Measurements from ENCODE around the gene AHCYL2.
"Not testable (repeated sequence)": the region's sequence is repeated elsewhere in the genome, so short reads cannot be mapped to it uniquely, and the experiment has no call there.

The AHCYL2 gene

DNA sequence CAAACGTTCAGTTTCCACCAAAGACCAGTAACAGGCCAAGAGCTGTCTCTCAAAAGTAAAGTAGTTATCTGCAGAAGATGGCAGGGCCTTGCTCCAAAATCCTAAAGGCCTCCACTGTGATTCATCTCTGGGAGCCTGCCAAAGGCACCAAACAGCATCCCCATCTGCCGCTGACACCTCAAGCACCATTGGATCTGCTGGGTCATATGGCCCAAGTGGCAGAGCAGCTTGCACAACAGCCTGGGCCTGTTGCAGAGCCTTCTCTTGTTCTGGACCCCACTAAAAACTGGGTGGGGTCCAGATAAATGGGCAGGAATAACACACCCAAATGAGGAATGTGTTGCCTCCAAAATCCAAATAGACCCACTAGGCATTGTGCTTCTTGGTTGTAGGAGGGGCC lies 222.1 kb downstream of the AHCYL2 start:
- not testable (repeated sequence) for DNase-seq (ENCODE audit: low read depth in 4 of 4, low spot score in 1 of 4)

DNA sequence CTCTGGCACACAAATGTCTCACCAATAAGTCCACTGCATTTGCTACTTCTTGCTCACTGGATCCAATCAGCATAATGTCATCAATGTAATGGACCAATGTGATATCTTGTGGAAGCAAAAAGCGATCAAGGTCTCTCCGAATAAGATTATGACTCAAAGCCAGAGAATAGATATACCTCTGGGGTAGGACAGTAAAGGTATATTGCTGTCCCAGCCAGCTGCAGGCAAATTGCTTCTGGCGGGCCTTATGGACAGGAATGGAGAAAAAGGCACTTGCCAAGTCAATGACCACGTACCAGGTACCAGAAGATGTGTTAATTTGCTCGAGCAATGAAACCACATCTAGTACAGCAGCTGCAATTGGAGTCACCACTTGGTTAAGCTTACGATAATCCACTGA lies 222.6 kb downstream of the AHCYL2 start:
- DNase-seq (ENCODE audit: low read depth in 4 of 4, low spot score in 1 of 4) = not testable (repeated sequence)

DNA sequence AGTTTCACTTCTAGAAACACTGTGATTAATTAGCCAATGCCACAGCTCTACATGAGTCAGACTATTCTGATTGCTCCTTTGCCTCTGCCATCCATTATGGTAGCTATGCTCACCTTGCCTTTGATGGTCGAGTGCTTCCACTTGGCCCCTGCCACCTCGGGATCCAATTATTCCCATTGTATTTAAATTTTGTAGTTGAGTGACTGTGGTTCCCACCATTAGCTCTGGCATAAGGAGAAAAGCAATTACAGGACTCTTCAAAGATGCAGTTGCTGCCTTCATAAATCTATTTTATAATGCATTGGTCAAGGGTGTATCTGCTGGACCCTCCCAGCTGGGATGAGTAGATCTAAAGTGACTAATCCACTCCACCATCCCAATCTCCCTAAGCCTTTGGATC lies 223.8 kb downstream of the AHCYL2 start:
- DNase-seq (ENCODE audit: low read depth in 4 of 4, low spot score in 1 of 4) = not testable (repeated sequence)

DNA sequence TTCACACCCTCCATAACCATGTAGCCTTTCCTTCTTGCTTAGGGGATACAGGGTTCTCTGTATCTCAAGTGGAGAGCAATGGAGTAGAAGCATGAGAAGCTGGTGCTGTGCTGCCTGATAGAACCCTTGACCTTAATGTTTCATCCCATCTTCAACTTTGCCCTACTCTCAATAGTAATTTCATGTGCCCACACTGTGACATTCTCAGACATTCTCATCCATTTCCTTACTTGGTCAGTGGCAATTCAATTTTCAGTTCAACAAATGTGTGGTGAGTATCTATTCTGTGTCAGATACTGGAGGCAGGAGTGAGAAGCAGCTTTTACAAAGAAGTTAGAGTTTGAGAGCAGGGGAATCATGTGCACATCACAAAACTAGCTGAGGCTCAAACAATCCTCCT lies 225.5 kb downstream of the AHCYL2 start:
- no peak for DNase-seq (ENCODE audit: low read depth in 4 of 4, low spot score in 1 of 4)

DNA sequence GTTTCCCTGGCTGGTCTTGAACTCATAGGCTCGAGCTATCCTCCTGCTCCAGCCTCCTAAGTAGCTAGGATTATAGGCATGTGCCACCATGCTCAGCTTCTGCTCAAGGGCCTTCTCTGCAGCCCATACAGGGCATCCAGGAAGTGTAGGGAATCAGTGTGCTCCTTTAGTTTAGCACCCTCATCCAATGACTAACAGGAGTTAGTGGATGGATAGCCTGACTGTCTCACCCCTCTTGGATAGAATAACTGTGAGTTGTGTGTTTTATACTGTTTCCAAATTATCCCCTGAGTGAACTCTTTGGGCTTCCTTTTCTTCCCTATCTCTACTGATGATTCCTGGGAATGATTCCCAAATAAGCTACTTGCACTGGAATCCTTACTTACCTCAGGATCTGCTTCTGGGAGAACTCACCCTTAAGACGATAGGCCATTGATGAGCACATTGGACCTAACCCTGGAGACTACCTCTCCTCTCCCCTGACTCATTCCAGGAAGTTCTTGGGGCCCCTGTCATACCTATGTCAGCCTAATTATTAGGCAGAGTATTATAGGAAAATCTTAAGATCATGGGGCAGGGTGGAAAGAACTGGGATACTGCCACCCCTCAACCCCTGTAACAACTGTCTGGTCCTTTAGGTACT lies 227.9 kb downstream of the AHCYL2 start:
- no peak for DNase-seq (ENCODE audit: low read depth in 4 of 4, low spot score in 1 of 4)

DNA sequence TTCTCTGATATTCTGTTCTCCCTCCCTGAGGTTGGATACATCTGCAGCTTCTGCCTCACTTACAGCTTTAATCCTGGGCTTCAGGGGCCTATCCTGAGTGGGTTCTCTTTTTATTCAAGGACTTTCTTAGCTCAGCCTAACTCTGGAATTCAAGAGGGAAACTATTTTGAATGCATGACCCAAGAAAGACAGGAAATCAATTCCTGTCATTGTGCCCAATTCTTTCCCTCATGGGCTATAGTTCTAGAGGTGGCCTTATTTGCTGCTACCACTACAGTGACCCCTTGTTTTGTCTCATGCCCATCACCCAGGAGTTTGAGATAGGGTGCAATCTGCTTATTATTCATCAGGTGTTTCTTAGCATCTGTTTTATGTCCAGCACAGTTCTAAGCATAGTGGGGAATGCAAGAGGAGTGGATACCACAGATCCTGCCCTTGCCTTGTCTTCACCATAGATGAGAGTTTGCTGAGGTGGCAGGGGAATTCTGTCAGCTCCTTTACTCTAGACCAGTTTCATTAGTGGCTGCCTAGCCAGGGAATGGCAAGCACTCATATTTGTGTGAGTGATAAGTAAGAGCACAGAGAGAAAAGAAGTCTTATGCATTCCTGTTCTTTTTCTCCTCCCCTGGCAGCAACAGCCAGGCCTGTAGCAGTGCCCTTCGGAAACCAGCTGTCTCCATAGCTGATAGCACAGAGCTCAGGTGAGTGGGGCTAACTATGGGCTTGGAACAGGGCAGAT lies 228.8 kb downstream of the AHCYL2 start:
- DNase-seq (ENCODE audit: low read depth in 4 of 4, low spot score in 1 of 4) = no peak

DNA sequence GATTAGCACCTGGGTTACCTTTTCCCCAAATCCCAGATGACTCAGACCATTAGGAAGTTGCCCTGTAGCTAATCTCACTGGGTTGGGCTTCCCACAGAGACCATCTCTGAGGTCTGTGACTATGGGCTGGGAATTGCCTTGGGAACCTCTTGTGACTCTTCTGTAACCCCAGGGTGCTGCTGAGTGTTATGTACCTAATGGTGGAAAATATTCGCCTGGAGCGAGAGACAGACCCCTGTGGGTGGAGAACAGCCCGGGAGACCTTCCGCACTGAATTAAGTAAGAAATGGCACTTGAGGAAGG lies 229.4 kb downstream of the AHCYL2 start:
- no peak for DNase-seq (ENCODE audit: low read depth in 4 of 4, low spot score in 1 of 4)

DNA sequence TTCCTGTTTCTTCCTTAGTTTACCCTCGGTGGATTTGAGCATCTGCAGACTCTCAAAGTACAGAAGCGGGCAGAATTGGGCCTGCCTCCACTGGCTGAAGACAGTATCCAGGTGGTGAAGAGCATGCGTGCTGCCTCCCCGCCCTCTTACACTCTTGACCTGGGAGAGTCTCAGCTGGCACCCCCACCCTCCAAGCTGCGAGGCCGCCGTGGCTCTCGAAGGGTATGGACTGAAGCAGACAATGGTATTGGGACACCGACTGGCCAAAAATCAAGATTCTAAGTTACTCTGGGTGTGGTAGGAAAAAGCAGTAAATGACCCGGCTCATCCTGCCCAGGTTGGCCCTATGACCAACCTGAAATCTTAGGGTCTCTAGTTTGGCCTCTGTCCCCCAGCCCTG lies 231.6 kb downstream of the AHCYL2 start:
- DNase-seq (ENCODE audit: low read depth in 4 of 4, low spot score in 1 of 4) = no peak

DNA sequence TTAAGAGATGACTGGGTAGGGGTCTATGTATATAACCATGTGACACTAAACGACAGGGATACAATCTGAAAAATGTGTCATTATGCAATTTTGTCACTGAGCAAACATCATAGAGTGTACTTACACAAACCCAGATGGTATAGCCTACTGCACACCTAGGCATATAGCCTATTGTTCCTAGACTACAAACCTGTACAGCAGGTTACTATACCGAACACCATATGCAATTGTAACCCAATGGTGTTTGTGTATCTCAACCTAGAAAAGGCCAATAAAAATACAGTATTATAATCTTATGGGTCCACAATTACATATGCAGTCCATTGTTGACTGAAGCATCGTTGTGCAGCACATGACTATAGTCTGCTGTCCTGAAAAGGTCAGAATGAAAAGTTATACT lies 232.3 kb downstream of the AHCYL2 start:
- no peak for DNase-seq (ENCODE audit: low read depth in 4 of 4, low spot score in 1 of 4)

DNA sequence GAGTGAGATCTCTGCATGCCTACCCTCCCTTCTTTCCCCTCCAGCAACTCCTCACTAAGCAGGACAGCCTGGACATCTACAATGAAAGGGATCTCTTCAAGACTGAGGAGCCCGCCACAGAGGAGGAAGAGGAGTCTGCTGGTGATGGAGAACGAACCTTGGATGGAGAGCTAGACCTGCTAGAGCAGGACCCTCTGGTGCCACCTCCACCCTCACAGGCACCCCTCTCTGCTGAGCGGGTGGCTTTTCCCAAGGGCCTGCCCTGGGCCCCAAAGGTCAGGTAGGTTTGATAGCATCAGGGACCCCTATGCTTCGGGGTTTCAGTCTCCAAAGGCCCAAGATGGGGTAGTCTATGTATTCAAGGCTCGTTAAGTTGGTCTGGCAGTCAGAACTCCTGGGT lies 233.3 kb downstream of the AHCYL2 start:
- no peak for DNase-seq (ENCODE audit: low read depth in 4 of 4, low spot score in 1 of 4)

DNA sequence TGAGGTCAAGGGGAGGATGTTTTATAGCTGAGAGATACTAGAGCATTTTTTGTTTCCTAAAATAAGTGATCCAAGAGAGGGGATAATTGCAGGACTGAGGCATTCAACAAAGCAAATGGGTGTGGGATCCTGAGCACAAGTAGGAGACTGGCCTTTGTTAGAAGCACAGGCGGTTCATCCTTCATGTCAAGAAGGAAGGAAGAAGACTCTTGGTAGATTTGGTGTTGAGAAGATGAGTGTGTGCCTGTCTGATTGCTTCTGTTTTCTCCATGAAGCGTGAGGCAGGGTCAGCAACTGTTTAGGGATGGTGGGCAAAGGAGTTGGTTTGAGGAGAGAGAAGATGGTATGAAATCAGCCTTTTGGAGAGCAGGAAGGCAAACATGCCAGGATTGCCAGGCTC lies 237.0 kb downstream of the AHCYL2 start:
- DNase-seq (ENCODE audit: low read depth in 4 of 4, low spot score in 1 of 4) = no peak

DNA sequence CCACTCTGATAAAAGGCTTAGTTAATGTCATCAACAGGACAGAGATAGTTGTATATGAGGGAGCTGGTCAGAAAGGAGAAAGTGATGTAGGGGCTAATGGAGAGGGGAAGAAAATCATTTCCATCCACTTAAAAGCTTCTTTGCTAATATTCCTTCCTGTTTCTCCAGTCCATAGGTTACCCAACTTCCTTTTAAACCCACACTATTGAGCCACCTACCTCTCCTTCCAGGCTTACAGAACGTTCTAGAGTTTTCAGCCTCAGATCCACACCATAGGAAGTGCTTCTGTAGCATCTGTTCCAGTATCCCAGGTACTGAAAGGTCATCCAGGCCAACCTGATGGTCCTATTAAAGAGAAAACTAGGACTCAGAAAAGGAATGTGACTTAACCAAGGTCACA lies 237.6 kb downstream of the AHCYL2 start:
- no peak for DNase-seq (ENCODE audit: low read depth in 4 of 4, low spot score in 1 of 4)

DNA sequence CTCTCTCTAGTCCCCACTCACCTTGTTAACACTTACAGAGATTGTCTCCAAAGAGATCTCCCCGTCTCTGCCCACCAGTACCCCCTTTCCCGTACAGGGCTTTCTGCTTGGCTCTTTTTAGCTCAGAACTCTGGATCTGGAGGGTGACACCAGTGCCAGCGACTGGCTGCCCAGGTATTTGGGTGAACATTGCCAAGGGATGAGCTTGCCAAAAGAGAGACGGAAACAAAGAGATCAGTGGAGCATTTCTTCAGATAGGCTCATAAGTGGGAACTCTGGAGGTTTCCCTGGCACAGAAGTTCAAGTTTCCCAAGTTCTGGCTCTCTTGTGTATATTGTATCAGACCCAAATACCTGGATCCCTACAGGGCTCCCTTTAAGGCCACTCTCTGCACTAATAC lies 239.4 kb downstream of the AHCYL2 start:
- no peak for DNase-seq (ENCODE audit: low read depth in 4 of 4, low spot score in 1 of 4)

DNA sequence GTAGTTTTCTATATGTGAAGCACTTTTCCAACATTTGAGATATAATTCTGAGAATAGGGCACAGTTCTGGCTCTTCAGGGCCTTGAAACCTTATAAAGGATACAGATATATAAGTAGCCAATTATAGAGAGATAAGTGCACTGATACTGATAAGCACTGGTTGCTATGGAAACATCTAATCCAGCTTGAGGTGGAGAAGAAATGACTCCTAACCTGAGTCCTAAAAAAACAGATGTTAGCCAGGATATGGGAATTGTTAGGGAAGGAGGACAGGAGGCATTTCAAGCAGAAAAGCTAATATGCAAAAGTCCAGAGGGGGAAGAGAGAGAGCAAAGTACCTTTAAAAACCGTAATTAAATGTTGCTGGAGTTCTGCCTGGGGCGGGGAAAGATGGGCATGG lies 240.2 kb downstream of the AHCYL2 start:
- DNase-seq (ENCODE audit: low read depth in 4 of 4, low spot score in 1 of 4) = no peak

DNA sequence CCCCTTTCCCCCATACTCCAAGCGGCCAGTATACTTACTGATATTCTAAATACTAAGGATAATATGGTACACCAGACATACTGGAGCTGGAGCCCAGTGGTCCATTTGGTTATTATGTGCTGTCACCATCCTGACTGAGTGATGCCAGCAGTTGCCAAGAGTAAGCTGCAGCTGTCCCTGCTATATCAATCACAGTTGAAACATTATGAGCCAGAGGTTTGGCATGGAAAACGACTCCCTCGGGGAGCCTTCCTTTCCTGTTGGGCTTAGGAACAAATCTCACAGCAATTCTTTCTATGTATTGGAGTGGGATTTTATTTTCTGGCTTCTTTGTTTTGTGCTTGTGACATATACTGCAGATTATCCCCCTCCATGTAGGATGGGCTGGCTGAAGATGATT lies 242.0 kb downstream of the AHCYL2 start:
- DNase-seq (ENCODE audit: low read depth in 4 of 4, low spot score in 1 of 4) = no peak

DNA sequence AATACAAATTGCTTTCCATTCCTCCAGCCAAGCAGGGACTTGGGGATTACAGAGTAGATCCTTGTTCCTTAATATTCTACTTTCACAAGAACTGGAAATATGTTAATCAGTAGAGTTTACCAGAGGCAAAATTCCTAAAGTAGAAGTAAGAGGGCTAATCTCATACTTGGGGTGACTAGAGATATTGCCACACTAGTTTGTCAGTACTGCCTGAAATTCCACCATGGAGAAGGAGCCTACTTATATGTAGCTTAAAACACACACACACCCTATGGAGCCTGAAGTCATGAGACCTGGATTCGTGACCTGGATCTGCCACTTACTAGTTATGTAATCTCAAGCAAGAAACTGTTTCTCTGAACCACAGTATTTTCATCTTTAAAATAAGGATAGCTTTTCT lies 243.3 kb downstream of the AHCYL2 start:
- DNase-seq (ENCODE audit: low read depth in 4 of 4, low spot score in 1 of 4) = no peak

DNA sequence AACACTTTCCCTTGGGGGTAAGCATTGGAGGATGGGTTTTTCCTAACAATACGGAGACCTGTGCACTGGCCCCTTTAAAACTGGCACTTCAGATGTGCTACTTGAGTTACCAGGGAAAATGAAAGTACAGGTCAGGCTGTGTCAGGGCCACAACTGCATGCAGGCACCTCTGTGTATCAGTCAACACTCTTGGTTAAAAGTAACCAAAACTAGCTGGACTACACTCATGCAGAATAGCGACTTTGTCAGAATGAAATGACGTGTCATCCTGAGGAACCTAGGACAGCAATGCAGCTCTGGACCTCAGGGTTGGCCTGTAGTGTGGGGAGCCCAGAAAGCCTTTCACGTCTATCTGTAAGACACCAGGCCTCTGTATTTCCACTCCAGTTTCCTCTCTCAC lies 243.7 kb downstream of the AHCYL2 start:
- no peak for DNase-seq (ENCODE audit: low read depth in 4 of 4, low spot score in 1 of 4)

DNA sequence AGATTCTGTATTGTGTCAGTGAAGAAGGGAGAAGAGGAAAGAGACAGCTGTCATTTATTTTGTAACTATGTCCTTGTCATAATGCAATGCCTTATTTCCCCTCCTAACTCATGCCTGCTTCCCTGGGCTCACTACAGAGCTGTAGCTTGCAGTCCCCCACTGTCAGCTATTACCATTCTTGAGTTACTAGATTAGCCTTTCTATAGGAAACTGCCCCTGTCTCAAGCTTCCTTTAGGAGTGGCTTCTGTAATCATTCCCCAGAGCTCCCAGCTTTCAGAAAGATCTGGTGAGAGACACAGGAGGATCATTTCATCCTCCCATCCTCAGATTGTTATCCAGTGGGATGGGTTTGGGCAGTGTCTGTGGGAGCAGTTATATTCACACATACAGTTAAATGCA lies 245.1 kb downstream of the AHCYL2 start:
- no peak for DNase-seq (ENCODE audit: low read depth in 4 of 4, low spot score in 1 of 4)

DNA sequence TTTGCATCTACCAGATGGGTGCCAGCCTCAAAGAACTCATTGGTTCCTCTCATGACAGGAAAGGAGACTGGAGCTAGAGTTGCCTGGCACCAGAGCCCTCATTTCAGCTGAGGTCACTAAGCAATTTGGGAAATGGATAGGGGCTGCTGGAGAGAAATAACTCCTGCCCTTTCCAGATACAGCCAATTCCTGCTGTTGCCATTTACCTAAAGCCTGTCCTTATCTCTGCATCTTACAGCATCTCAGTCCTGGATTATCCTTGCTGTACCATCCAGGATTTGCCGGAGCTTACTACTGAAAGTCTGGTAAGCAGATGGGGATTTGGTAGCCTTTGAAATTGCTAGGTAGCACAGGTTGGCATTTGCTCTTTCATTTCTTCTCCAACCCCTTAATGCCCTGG lies 245.6 kb downstream of the AHCYL2 start:
- DNase-seq (ENCODE audit: low read depth in 4 of 4, low spot score in 1 of 4) = no peak

DNA sequence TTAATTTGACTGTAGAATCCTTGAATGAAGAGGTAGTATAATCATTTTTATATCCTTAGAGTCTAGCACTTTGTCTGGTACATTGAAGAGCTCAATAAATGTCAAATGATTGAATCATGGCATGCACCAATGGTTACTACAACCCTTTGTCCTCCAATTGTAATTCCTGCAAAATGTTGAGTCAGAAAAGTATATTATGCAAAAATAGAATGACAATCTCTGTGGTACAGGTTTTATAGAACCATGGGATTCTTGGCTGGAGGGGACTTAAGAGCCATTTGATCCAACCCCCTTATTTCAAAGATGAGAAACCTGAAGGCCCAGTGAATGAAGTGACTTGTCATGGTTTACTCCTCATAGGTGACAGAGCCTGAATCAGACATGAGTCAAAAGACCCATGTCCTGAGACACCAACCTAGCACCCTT lies 246.6 kb downstream of the AHCYL2 start:
- no peak for DNase-seq (ENCODE audit: low read depth in 4 of 4, low spot score in 1 of 4)

DNA sequence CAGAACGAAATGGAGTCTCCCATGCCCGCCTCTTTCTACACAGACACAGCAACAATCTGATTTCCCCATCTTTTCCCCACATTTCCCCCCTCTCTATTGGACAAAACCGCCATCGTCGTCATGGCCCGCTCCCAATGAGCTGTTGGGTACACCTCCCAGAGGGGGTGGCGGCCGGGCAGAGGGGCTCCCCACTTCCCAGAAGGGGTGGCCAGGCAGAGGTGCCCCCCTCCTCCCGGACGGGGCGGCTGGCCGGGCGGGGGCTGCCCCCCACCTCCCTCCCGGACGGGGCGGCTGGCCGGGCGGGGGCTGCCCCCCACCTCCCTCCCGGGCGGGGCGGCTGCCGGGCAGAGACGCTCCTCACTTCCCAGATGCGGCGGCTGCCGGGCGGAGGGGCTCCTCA lies 251.1 kb downstream of the AHCYL2 start:
- not testable (repeated sequence) for DNase-seq (ENCODE audit: low read depth in 4 of 4, low spot score in 1 of 4)

DNA sequence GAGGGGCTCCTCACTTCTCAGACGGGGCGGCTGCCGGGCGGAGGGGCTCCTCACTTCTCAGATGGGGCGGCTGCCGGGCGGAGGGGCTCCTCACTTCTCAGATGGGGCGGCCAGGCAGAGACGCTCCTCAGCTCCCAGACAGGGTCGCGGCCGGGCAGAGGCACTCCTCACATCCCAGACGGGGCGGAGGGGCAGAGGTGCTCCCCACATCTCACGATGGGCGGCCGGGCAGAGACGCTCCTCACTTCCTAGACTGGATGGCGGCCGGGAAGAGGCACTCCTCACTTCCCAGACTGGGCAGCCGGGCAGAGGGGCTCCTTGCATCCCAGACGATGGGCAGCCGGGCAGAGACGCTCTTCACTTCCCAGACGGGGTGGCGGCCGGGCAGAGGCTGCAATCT lies 251.6 kb downstream of the AHCYL2 start:
- DNase-seq (ENCODE audit: low read depth in 4 of 4, low spot score in 1 of 4) = not testable (repeated sequence)

All from stimulated activated CD4-positive, alpha-beta T cell treated with anti-CD3 and anti-CD28 coated beads, Interleukin-1b, Interleukin-23, amount 100 ng/mL, for 24 hours (primary cell).